GM12878 (cell line): ENCODE results near the gene GTPBP3. TPM values are rescaled to one million over a fixed set of nuclear protein-coding genes. Genes with fewer than 3 reads are reported as not detected.

ENCODE experiments used
- ATAC-seq: fragments of 200-7000 bp; cut with Tn5 transposase; 3 replicates; pipeline ENCODE4 v1.9.1; 2020; ENCODE audit warnings: mild to moderate bottlenecking, moderate library complexity
- BruUV-seq: library from RNA; stranded (reverse); fragments of 400-500 nt; replicated peaks from 2 replicates; lab custom pipeline; 2021; lab: Mats Ljungman, UMichigan
- CTCF ChIA-PET: fragments of 300-600 bp; sonication (Branson Sonifier 250); formaldehyde crosslinking; extraction: SDS; loops from one replicate; lab custom pipeline; 2021; ENCODE audit warnings: inconsistent platforms; lab: Yijun Ruan, JAX
- POLR2A ChIA-PET: fragments of 350-600 bp; formaldehyde crosslinking; extraction: SDS; loops from one replicate; lab custom pipeline; 2021; ENCODE audit warnings: inconsistent platforms; lab: Charles Lee
- RAD21 ChIA-PET: fragments of 300-600 bp; sonication (Branson Sonifier 250); formaldehyde crosslinking; loops from one replicate; lab custom pipeline; 2023; ENCODE audit warnings: antibody characterized with exemption; ENCODE audit not compliant: unreplicated experiment; lab: Charles Lee
- SMC1A ChIA-PET: fragments of 300-600 bp; sonication (Branson Sonifier 250); formaldehyde crosslinking; loops from one replicate; lab custom pipeline; 2023; ENCODE audit not compliant: unreplicated experiment, uncharacterized antibody; lab: Charles Lee
- DNase-seq: peaks from one replicate; pipeline ENCODE4 v3.0.0-alpha.2; 2011; ENCODE audit warnings: low read depth, low spot score
- FAIRE-seq: peaks from 3 replicates; lab custom pipeline; 2011; peaks lifted over from hg19 to GRCh38; lab: Jason Lieb, UNC
- H2AFZ ChIP-seq: 2 replicates; pipeline ENCODE4 v1.6.0; 2011; ENCODE audit warnings: low read depth, low read length, control low read depth; ENCODE audit not compliant: control insufficient read depth
- H3K27ac ChIP-seq: 2 replicates; pipeline ENCODE4 v1.5.1; 2011; ENCODE audit warnings: control low read depth; ENCODE audit not compliant: control insufficient read depth, insufficient read depth
- H3K27me3 ChIP-seq, 2 experiments: replicated peaks in 1 of 2; 2 replicates each; pipeline versions ENCODE4 v1.6.0 to v1.6.1; 2011; ENCODE audit warnings: low read length in 1 of 2; ENCODE audit not compliant: control insufficient read depth in 2 of 2, insufficient read depth in 2 of 2
- H3K36me3 ChIP-seq, 2 experiments: 2 replicates each; pipeline ENCODE4 v1.5.1; 2011; ENCODE audit warnings: low read length in 1 of 2; ENCODE audit not compliant: control insufficient read depth in 2 of 2, insufficient read depth in 2 of 2
- H3K4me1 ChIP-seq: 2 replicates; pipeline ENCODE4 v1.6.1; 2011; ENCODE audit warnings: mild to moderate bottlenecking, low read length, moderate library complexity, mixed read lengths; ENCODE audit not compliant: control insufficient read depth, insufficient read depth
- H3K4me2 ChIP-seq: 2 replicates; pipeline ENCODE4 v1.6.0; 2011; ENCODE audit warnings: control low read depth; ENCODE audit not compliant: control insufficient read depth, insufficient read depth
- H3K4me3 ChIP-seq: fragments of 200-600 bp; sonication (generic); 2 replicates; pipeline ENCODE4 v1.5.1; 2016
- H3K79me2 ChIP-seq: 2 replicates; pipeline ENCODE4 v1.6.0; 2011; ENCODE audit warnings: low read length; ENCODE audit not compliant: control insufficient read depth, insufficient read depth
- H3K9ac ChIP-seq: 2 replicates; pipeline ENCODE4 v1.8.0; 2011; ENCODE audit warnings: low read length, control low read depth, mixed read lengths; ENCODE audit not compliant: control insufficient read depth, insufficient read depth
- H3K9me3 ChIP-seq: replicated peaks from 3 replicates; pipeline ENCODE4 v1.5.1; 2011; ENCODE audit warnings: mild to moderate bottlenecking, low read length; ENCODE audit not compliant: control insufficient read depth, insufficient read depth
- H4K20me1 ChIP-seq: 2 replicates; pipeline ENCODE4 v1.6.0; 2011; ENCODE audit not compliant: control insufficient read depth, insufficient read depth
- CEBPZ ChIP-seq: fragments of 150-350 bp; IDR thresholded peaks from 2 replicates; pipeline ENCODE4 v1.6.1; 2016; ENCODE audit warnings: low read depth, low read length
- POLR2AphosphoS5 ChIP-seq: IDR thresholded peaks from 2 replicates; pipeline ENCODE4 v1.6.1; 2011; ENCODE audit warnings: mild to moderate bottlenecking, low read length, inconsistent platforms
- REST ChIP-seq: IDR thresholded peaks from 2 replicates; pipeline ENCODE4 v1.6.1; 2012; ENCODE audit warnings: mild to moderate bottlenecking, low read depth, low read length
- SIN3A ChIP-seq: IDR thresholded peaks from 2 replicates; pipeline ENCODE4 v1.6.1; 2012; ENCODE audit warnings: low read depth, low read length, improper control_type of control experiment
- TBL1XR1 ChIP-seq: IDR thresholded peaks from 2 replicates; pipeline ENCODE4 v1.6.1; 2012; ENCODE audit warnings: low read depth, low read length, improper control_type of control experiment
- ZBTB40 ChIP-seq: fragments of 450-650 bp; IDR thresholded peaks from 2 replicates; pipeline ENCODE4 v1.6.1; 2016; ENCODE audit warnings: mild to moderate bottlenecking, moderate library complexity, borderline replicate concordance
- WGBS: methylation state at CpG from one replicate; pipeline ENCODE4 v1.1.6; 2016; ENCODE audit warnings: low lambda C conversion rate; ENCODE audit not compliant: insufficient replicate concordance, insufficient coverage; ENCODE audit errors: missing lambda C conversion rate; 5-methylcytosine and 5-hydroxymethylcytosine counted together
- in situ Hi-C: fragments of 300-500 bp; cut with MboI; formaldehyde crosslinking; loops from 9 replicates; pipeline ENCODE4 v1.14.3; 2018; ENCODE audit warnings: mixed read lengths
- intact Hi-C: fragments of 100-400 bp; cut with micrococcal nuclease; formaldehyde crosslinking; loops from one replicate; pipeline ENCODE4 v1.14.2; 2022; ENCODE audit not compliant: unreplicated experiment
- polyA plus RNA-seq, 11 experiments: library from polyadenylated mRNA; depleted of rRNA in 4 of 11; unstranded in 6 of 11; stranded (reverse) in 5 of 11; fragments of >200 nt; fragmentation: Nextera tagmentation in 4 of 11; fragmentation: Illumina TruSeq in 1 of 11; extraction: Ambion mirVana in 4 of 11; extraction: Trizol in 1 of 11; gene quantifications; 1 replicate in 1 of 11; 2 replicates in 10 of 11; pipeline versions ENCODE4 v1.2.1 to v1.2.3, GENCODE V29; 2011 to 2016; ENCODE audit warnings: inconsistent platforms in 2 of 11, missing spikeins in 2 of 11, low read depth in 1 of 11
- total RNA-seq, 4 experiments: library from RNA; depleted of rRNA in 3 of 4; stranded (reverse); fragments of >200 nt in 3 of 4; fragmentation: Illumina TruSeq in 1 of 4; extraction: Trizol in 1 of 4; gene quantifications; 2 replicates each; pipeline versions ENCODE4 v1.2.1 to v1.2.3, GENCODE V29; 2013 to 2021

GTPBP3 gene
- total and polyA plus RNA-seq, 10 of the 15 experiments (the other 5 are each of a cell fraction or from before 2014, with no cell fraction given) = 2.9 to 46.8 (median 15.4) TPM

- no peak for TF ChIP-seq REST
- no peak for TF ChIP-seq SIN3A
- no peak for TF ChIP-seq POLR2AphosphoS5
- no peak for TF ChIP-seq CEBPZ
These were observed 10.5 kb downstream of the GTPBP3 start (continued) for GRCh38 chr19:17347877-17348276.

GRCh38 chr19:17348700-17349099, 11.3 kb downstream of the GTPBP3 start:
- no peaks in the 10 kb centered on the region for H3K36me3 ChIP-seq
- no peak overlapping the region for H3K4me3 ChIP-seq
- intact Hi-C loops = no loop called here
- CTCF ChIA-PET = interaction anchor here (9.2 kb wide), 1 partner anchor 39 kb away, joined by 170 read pairs; no protein-coding TSS in a partner anchor
- peak overlapping the region; percentile 28; the same call in 1 of the 2 replicates for H2AFZ ChIP-seq
- RAD21 ChIA-PET = interaction anchor here (1.6 to 4.6 kb wide), 2 partner anchors 28 to 37 kb away, joined by 3 to 32 read pairs; no protein-coding TSS in a partner anchor
- no TSS peak for BruUV-seq
- H3K27ac ChIP-seq = no peak overlapping the region
- ATAC-seq (no peak), DNase-seq (no peak), FAIRE-seq (no peak)
- no peak overlapping the region for H3K9ac ChIP-seq
- TF ChIP-seq TBL1XR1 (no peak), POLR2AphosphoS5 (no peak), ZBTB40 (0 out of 2 replicates have a peak, but pooled peaks have one; percentile 0)
- SMC1A ChIA-PET = interaction anchor here (1.2 to 6.6 kb wide), 2 partner anchors 34 to 38 kb away, joined by 3 to 69 read pairs; no protein-coding TSS in a partner anchor
- WGBS = 5% methylated on average over 12 of the region's 12 CpGs
- in situ Hi-C loops = loop anchor here (5.0 kb wide), 2 partner anchors 39 to 119 kb away; no protein-coding TSS in a partner anchor
- no peak overlapping the region for H3K4me2 ChIP-seq
- H3K79me2 ChIP-seq = no peaks in the 10 kb centered on the region
- no peaks in the 10 kb centered on the region for H4K20me1 ChIP-seq
- no peaks in the 10 kb centered on the region for H3K9me3 ChIP-seq
- H3K4me1 ChIP-seq = peaks cover 19% of the 10 kb centered on the region
- POLR2A ChIA-PET = interaction anchor here (0.7 kb wide), 1 partner anchor 1373 kb away, joined by 3 read pairs; no protein-coding TSS in a partner anchor
- no peaks in the 10 kb centered on the region for H3K27me3 ChIP-seq
